ENCODE results near the gene PDSS2. TPM values are rescaled to one million over a fixed set of nuclear protein-coding genes. Genes with fewer than 3 reads are reported as not detected.

The PDSS2 gene
- total RNA-seq, 1 donor from 2014 or later, result 13.4 TPM

GRCh38 chr6:107246972-107247615 is 212.3 kb downstream of the PDSS2 start:
- Histone ChIP-seq H3K36me3 (ENCODE audit: control insufficient read depth, insufficient read depth, low read length) (no peaks in the 10 kb centered on the region), H3K27me3 (ENCODE audit: control insufficient read depth, insufficient read depth, low read length) (no peaks in the 10 kb centered on the region), H3K4me3 (ENCODE audit: low read depth, low read length) (no peak overlapping the region)
- no peak for DNase-seq (ENCODE audit: low read depth)
- TF ChIP-seq CTCF (IDR thresholded peaks at IDR 0.05; ENCODE audit: insufficient read depth, low read length, poor library complexity, severe bottlenecking), result no peak

GRCh38 chr6:107246249-107246971 is 213.0 kb downstream of the PDSS2 start:
- no peak overlapping the region for H3K4me3 ChIP-seq (ENCODE audit: low read depth, low read length)

GRCh38 chr6:107244742-107245480 is 214.5 kb downstream of the PDSS2 start:
- Histone ChIP-seq H3K27me3 (ENCODE audit: control insufficient read depth, insufficient read depth, low read length) (no peaks in the 10 kb centered on the region), H3K36me3 (ENCODE audit: control insufficient read depth, insufficient read depth, low read length) (no peaks in the 10 kb centered on the region), H3K4me3 (ENCODE audit: low read depth, low read length) (no peak overlapping the region)
- no peak for TF ChIP-seq CTCF (IDR thresholded peaks at IDR 0.05; ENCODE audit: insufficient read depth, low read length, poor library complexity, severe bottlenecking)
- no peak for DNase-seq (ENCODE audit: low read depth)

More at GRCh38 chr6:107246249-107246971, 213.0 kb downstream of the PDSS2 start:
- no peak for DNase-seq (ENCODE audit: low read depth)
- H3K27me3 ChIP-seq (ENCODE audit: control insufficient read depth, insufficient read depth, low read length), result no peaks in the 10 kb centered on the region
- H3K36me3 ChIP-seq (ENCODE audit: control insufficient read depth, insufficient read depth, low read length), result no peaks in the 10 kb centered on the region
- TF ChIP-seq CTCF (IDR thresholded peaks at IDR 0.05; ENCODE audit: insufficient read depth, low read length, poor library complexity, severe bottlenecking), result no peak

GRCh38 chr6:107244082-107244741 is 215.2 kb downstream of the PDSS2 start:
- H3K36me3 ChIP-seq (ENCODE audit: control insufficient read depth, insufficient read depth, low read length), result no peaks in the 10 kb centered on the region
- no peak for DNase-seq (ENCODE audit: low read depth)
- no peaks in the 10 kb centered on the region for H3K27me3 ChIP-seq (ENCODE audit: control insufficient read depth, insufficient read depth, low read length)
- no peak for TF ChIP-seq CTCF (IDR thresholded peaks at IDR 0.05; ENCODE audit: insufficient read depth, low read length, poor library complexity, severe bottlenecking)
- no peak overlapping the region for H3K4me3 ChIP-seq (ENCODE audit: low read depth, low read length)

- H3K4me3 ChIP-seq (ENCODE audit: low read depth, low read length), result no peak overlapping the region
- TF ChIP-seq CTCF (IDR thresholded peaks at IDR 0.05; ENCODE audit: insufficient read depth, low read length, poor library complexity, severe bottlenecking), result no peak
- no peak for DNase-seq (ENCODE audit: low read depth)
- no peaks in the 10 kb centered on the region for H3K27me3 ChIP-seq (ENCODE audit: control insufficient read depth, insufficient read depth, low read length)
- no peaks in the 10 kb centered on the region for H3K36me3 ChIP-seq (ENCODE audit: control insufficient read depth, insufficient read depth, low read length)
Measured at GRCh38 chr6:107243471-107243870, 215.9 kb downstream of the PDSS2 start.
